Naive thymus-derived CD4-positive, alpha-beta T cell (primary cell): ENCODE measurements around the gene DEPDC7. TPM values are rescaled to one million over a fixed set of nuclear protein-coding genes. Genes with fewer than 3 reads are reported as not detected.

Experiments used
- ATAC-seq: fragments of 150-1000 bp; cut with Tn5 transposase; 2 replicates; pipeline ENCODE4 v1.10.0; 2021; ENCODE audit warnings: mild to moderate bottlenecking, moderate library complexity
- CTCF ChIA-PET: fragments of 350-600 bp; sonication (Branson Sonifier 250); formaldehyde crosslinking; loops from one replicate; lab custom pipeline; 2021; ENCODE audit warnings: antibody characterized with exemption; lab: Charles Lee
- POLR2A ChIA-PET: fragments of 350-600 bp; sonication (Branson Sonifier 250); formaldehyde crosslinking; loops from one replicate; lab custom pipeline; 2021; ENCODE audit warnings: antibody characterized with exemption, inconsistent platforms; lab: Charles Lee
- DNase-seq, 9 donors: peaks; one replicate each; pipeline versions ENCODE4 v3.0.0 to v3.0.0-alpha.2; 2020 to 2022; ENCODE audit warnings: mixed read lengths in 1 of 9
- H3K27ac ChIP-seq: one replicate; pipeline ENCODE4 v1.7.0; 2013; ENCODE audit warnings: mild to moderate bottlenecking, low read depth, low read length, moderate library complexity
- H3K27me3 ChIP-seq, 2 donors: one replicate each; pipeline ENCODE4 v1.7.0; 2013; ENCODE audit warnings: low read length in 2 of 2, mild to moderate bottlenecking in 2 of 2, moderate library complexity in 2 of 2; ENCODE audit not compliant: control insufficient read depth in 2 of 2, insufficient read depth in 2 of 2
- H3K36me3 ChIP-seq, 3 experiments: 1 replicate in 2 of 3; 2 replicates in 1 of 3; pipeline ENCODE4 v1.7.0; 2013; ENCODE audit warnings: low read length in 3 of 3, mild to moderate bottlenecking in 3 of 3, moderate library complexity in 1 of 3; ENCODE audit not compliant: insufficient read depth in 3 of 3, control insufficient read depth in 2 of 3
- H3K4me1 ChIP-seq, 2 donors: one replicate each; pipeline ENCODE4 v1.7.0; 2013; ENCODE audit warnings: low read length in 2 of 2, mild to moderate bottlenecking in 2 of 2, moderate library complexity in 1 of 2; ENCODE audit not compliant: control insufficient read depth in 2 of 2, insufficient read depth in 2 of 2
- H3K4me3 ChIP-seq: 2 replicates; pipeline ENCODE4 v1.7.0; 2013; ENCODE audit warnings: mild to moderate bottlenecking, low read length
- H3K9me3 ChIP-seq, 3 experiments: 1 replicate in 2 of 3; 2 replicates in 1 of 3; pipeline ENCODE4 v1.7.0; 2013; ENCODE audit warnings: low read length in 3 of 3; ENCODE audit not compliant: control insufficient read depth in 2 of 3
- H3K27ac Mint-ChIP-seq, 9 donors: one replicate each; pipeline ENCODE4 v1.8.0; 2020 to 2022; ENCODE audit warnings: mixed read lengths in 9 of 9, mild to moderate bottlenecking in 8 of 9, moderate library complexity in 5 of 9, inconsistent platforms in 2 of 9
- H3K27me3 Mint-ChIP-seq, 5 donors: one replicate each; pipeline ENCODE4 v1.8.0; 2021 to 2022; ENCODE audit warnings: mixed read lengths in 5 of 5, mild to moderate bottlenecking in 1 of 5
- H3K36me3 Mint-ChIP-seq, 5 donors: one replicate each; pipeline ENCODE4 v1.8.0; 2020 to 2022; ENCODE audit warnings: mixed read lengths in 5 of 5, mild to moderate bottlenecking in 3 of 5, inconsistent platforms in 1 of 5
- H3K4me1 Mint-ChIP-seq, 7 donors: one replicate each; pipeline ENCODE4 v1.8.0; 2020 to 2022; ENCODE audit warnings: mixed read lengths in 7 of 7, mild to moderate bottlenecking in 3 of 7, inconsistent platforms in 1 of 7
- H3K4me3 Mint-ChIP-seq, 10 donors: one replicate each; pipeline ENCODE4 v1.8.0; 2020 to 2022; ENCODE audit warnings: mild to moderate bottlenecking in 10 of 10, mixed read lengths in 10 of 10, moderate library complexity in 6 of 10, inconsistent platforms in 2 of 10
- H3K9me3 Mint-ChIP-seq, 11 donors: one replicate each; pipeline ENCODE4 v1.8.0; 2020 to 2022; ENCODE audit warnings: mixed read lengths in 11 of 11, mild to moderate bottlenecking in 4 of 11, inconsistent platforms in 1 of 11, moderate library complexity in 1 of 11
- intact Hi-C, 2 donors: fragments of 100-400 bp; cut with micrococcal nuclease; formaldehyde crosslinking; loops; one replicate each; pipeline ENCODE4 v1.15.1; 2023
- polyA plus RNA-seq, 2 donors: library from polyadenylated mRNA; unstranded; fragments of 300-500 nt; fragmentation: Illumina TruSeq; gene quantifications; one replicate each; pipeline ENCODE4 v1.2.3, GENCODE V29; 2021
- total RNA-seq, 6 experiments: library from RNA in 5 of 6; stranded (reverse) in 5 of 6; gene quantifications; 1 replicate in 5 of 6; 2 replicates in 1 of 6; pipeline ENCODE4 v1.2.3 and lab custom pipeline; 2021 to 2026

The DEPDC7 gene
- total and polyA plus RNA-seq, 7 experiments from 2014 or later = 0.65 to 9.6 (median 3.2) TPM

- H3K36me3 Mint-ChIP-seq = peaks cover 3 to 29% (median 4%) of the 10 kb centered on the region in 5 donors
- intact Hi-C loops = loop anchor here (1.0 to 2.0 kb wide), 9 partner anchors 26 to 264 kb away; partner anchors contain the start of genes TCP11L1 (in 2 of the 2) and QSER1 (in 1 of the 2)
- peaks cover 0 to 39% (median 10%) of the 10 kb centered on the region in 3 experiments for H3K36me3 ChIP-seq
- peak overlapping the region in 4 of 9 donors; percentile 56 to 76 (median 67) for H3K27ac Mint-ChIP-seq
- ChIA-PET CTCF (interaction anchor here (0.6 to 9.1 kb wide), 25 partner anchors 9 to 746 kb away, joined by 3 to 179 read pairs (median 5); partner anchors contain the start of gene DEPDC7), POLR2A (interaction anchor here (0.7 to 3.6 kb wide), 3 partner anchors 26 to 1581 kb away, joined by 3 to 17 read pairs (median 3); partner anchors contain the start of gene TCP11L1)
- peaks cover 0 to 25% of the 10 kb centered on the region in 2 donors for H3K4me1 ChIP-seq
- no peak overlapping the region for H3K27ac ChIP-seq
- no peak for DNase-seq
- H3K27me3 ChIP-seq = no peaks in the 10 kb centered on the region
- H3K27me3 Mint-ChIP-seq = no peaks in the 10 kb centered on the region
- no peaks in the 10 kb centered on the region for H3K9me3 ChIP-seq
- no peaks in the 10 kb centered on the region for H3K9me3 Mint-ChIP-seq
- peaks cover 24 to 40% (median 35%) of the 10 kb centered on the region in 7 donors for H3K4me1 Mint-ChIP-seq
- peak overlapping the region in 7 of 10 donors; percentile 33 to 81 (median 55) for H3K4me3 Mint-ChIP-seq
- H3K4me3 ChIP-seq = no peak overlapping the region
- ATAC-seq = no peak
These were observed 49.2 kb downstream of the DEPDC7 start for GRCh38 chr11:33064866-33065265.

DNA sequence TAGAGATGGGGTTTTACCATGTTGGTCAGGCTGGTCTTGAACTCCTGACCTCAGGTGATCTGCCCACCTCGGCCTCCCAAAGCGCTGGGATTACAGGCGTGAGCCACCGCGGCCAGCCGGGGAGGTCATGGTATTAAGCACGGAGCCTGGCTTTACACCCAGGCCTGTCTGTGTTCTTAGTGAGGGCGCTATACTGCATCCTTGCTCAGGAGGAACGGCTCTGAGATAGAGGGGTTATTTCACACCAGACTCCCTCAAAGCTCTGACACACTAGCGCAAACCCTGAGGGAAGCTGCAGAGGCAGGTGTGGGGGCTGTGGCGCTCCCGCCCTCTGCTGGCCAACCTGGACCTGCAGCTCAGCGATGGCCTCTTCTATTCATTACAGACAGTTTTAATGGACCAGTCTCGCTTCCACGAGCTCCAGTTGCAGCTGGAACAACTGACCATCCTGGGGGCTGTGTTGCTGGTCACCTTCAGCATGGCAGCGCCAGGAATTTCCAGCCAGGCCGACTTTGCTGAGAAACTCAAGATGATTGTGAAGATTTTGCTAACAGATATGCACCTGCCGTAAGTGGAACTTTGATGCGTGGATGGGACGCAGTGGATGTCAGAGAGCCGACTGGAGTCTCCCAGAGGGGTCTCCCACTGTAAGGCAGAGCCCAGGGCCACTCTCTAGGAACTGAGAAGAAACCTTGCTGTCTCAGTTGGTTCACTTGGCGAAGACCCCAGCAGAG is 49.9 kb downstream of the DEPDC7 start:
- Histone ChIP-seq H3K4me3 (no peak overlapping the region), H3K27ac (no peak overlapping the region), H3K27me3 (no peaks in the 10 kb centered on the region), H3K4me1 (peaks cover 0 to 21% of the 10 kb centered on the region in 2 donors), H3K9me3 (no peaks in the 10 kb centered on the region), H3K36me3 (peaks cover 0 to 38% (median 10%) of the 10 kb centered on the region in 3 experiments)
- no peaks in the 10 kb centered on the region for H3K27me3 Mint-ChIP-seq
- peaks cover 24 to 36% (median 29%) of the 10 kb centered on the region in 7 donors for H3K4me1 Mint-ChIP-seq
- CTCF ChIA-PET = interaction anchor here (0.6 to 9.1 kb wide), 31 partner anchors 10 to 745 kb away, joined by 3 to 179 read pairs (median 4); partner anchors contain the start of gene DEPDC7
- ATAC-seq (peak; percentile 91), DNase-seq (peak; percentile 62 to 83 (median 76))
- POLR2A ChIA-PET = interaction anchor here (0.6 to 3.6 kb wide), 6 partner anchors 26 to 1580 kb away, joined by 3 to 17 read pairs (median 3); partner anchors contain the start of genes DEPDC7 and TCP11L1
- H3K9me3 Mint-ChIP-seq = no peaks in the 10 kb centered on the region
- intact Hi-C loops = loop anchor here (1.0 to 2.0 kb wide), 9 partner anchors 26 to 264 kb away; partner anchors contain the start of genes TCP11L1 (in 2 of the 2) and QSER1 (in 1 of the 2)
- H3K27ac Mint-ChIP-seq = peak overlapping the region in 4 of 9 donors; percentile 14 to 83 (median 58)
- peaks cover 3 to 27% (median 4%) of the 10 kb centered on the region in 5 donors for H3K36me3 Mint-ChIP-seq
- H3K4me3 Mint-ChIP-seq = peak overlapping the region in 2 of 10 donors; percentile 42 to 43

DNA sequence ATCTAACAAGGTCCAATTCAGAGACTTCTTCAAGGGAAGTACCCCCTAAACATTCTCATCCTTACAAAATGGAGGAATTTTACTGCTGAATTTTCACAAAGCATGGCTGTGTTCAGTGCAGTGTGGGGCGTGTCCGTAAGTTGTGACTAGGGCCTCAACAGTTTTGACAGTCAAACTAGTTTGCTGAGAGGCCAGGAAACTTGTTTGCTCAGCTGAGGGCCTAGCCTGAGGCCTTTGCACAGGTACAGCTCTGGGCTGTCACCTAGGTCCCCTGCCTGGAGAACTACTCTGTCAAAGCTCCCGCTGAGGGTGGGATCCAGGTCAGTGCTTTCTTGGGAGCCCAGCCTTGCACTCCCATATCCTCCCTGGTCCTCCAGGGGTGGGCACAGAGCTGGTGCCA is 51.6 kb downstream of the DEPDC7 start:
- peaks cover 0 to 44% (median 10%) of the 10 kb centered on the region in 3 experiments for H3K36me3 ChIP-seq
- peaks cover 3 to 36% (median 15%) of the 10 kb centered on the region in 5 donors for H3K36me3 Mint-ChIP-seq
- peaks cover 23 to 35% (median 29%) of the 10 kb centered on the region in 7 donors for H3K4me1 Mint-ChIP-seq
- no peak overlapping the region for H3K27ac Mint-ChIP-seq
- peaks cover 0 to 21% of the 10 kb centered on the region in 2 donors for H3K4me1 ChIP-seq
- no peaks in the 10 kb centered on the region for H3K27me3 Mint-ChIP-seq
- ChIA-PET POLR2A (no interaction called here), CTCF (interaction anchor here (0.7 to 9.1 kb wide), 4 partner anchors 11 to 108 kb away, joined by 3 to 179 read pairs (median 14); no protein-coding TSS in a partner anchor)
- no peak overlapping the region for H3K4me3 ChIP-seq
- H3K4me3 Mint-ChIP-seq = no peak overlapping the region
- no peak for ATAC-seq
- intact Hi-C loops = no loop called here
- no peaks in the 10 kb centered on the region for H3K9me3 ChIP-seq
- H3K27ac ChIP-seq = no peak overlapping the region
- H3K9me3 Mint-ChIP-seq = no peaks in the 10 kb centered on the region
- DNase-seq = no peak
- H3K27me3 ChIP-seq = no peaks in the 10 kb centered on the region

DNA sequence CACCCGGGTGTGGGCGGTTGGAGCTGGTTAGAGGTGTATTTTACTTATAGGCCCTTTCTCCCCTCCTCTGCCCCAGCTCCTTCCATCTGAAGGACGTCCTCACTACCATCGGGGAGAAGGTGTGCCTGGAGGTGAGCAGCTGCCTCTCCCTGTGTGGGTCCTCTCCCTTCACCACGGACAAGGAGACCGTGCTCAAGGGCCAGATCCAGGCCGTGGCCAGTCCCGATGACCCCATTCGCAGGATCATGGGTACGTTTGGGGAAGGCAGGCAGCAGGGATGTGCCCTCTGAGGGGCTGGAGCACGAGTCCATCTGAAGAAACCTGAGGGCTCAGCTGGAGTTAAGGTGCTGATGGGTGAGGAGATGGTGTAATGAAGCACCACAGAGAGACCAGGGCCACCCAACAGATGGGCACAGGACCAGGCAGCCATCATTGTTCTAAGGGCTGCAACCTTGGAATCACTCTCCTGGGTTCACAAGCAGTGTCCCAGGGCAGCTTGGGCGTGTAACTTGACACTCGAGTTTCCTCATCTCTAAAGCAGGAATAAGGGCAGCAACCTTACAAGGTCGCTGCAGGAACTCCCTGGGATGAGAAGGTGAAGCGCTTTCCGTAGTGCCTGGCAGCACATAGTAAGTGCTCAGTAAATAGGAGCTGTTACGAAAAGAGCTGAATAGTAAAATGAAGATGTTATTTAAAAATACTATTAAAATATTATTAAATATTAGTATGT is 53.1 kb downstream of the DEPDC7 start:
- H3K27ac ChIP-seq = no peak overlapping the region
- no peaks in the 10 kb centered on the region for H3K27me3 ChIP-seq
- intact Hi-C loops = no loop called here
- peaks cover 10 to 59% (median 11%) of the 10 kb centered on the region in 3 experiments for H3K36me3 ChIP-seq
- peaks cover 0 to 16% of the 10 kb centered on the region in 2 donors for H3K4me1 ChIP-seq
- no peak overlapping the region for H3K4me3 ChIP-seq
- no peak for ATAC-seq
- no peak overlapping the region for H3K27ac Mint-ChIP-seq
- no peaks in the 10 kb centered on the region for H3K9me3 Mint-ChIP-seq
- peaks cover 10 to 21% (median 18%) of the 10 kb centered on the region in 7 donors for H3K4me1 Mint-ChIP-seq
- ChIA-PET CTCF (interaction anchor here (9.1 kb wide), 1 partner anchor 109 kb away, joined by 179 read pairs; no protein-coding TSS in a partner anchor), POLR2A (no interaction called here)
- H3K9me3 ChIP-seq = no peaks in the 10 kb centered on the region
- H3K27me3 Mint-ChIP-seq = no peaks in the 10 kb centered on the region
- H3K4me3 Mint-ChIP-seq = no peak overlapping the region
- no peak for DNase-seq
- H3K36me3 Mint-ChIP-seq = peaks cover 14 to 43% (median 24%) of the 10 kb centered on the region in 5 donors

GRCh38 chr11:33072465-33072864 is 56.8 kb downstream of the DEPDC7 start:
- CTCF ChIA-PET = no interaction called here

More at GRCh38 chr11:33072465-33072864, 56.8 kb downstream of the DEPDC7 start:
- no peaks in the 10 kb centered on the region for H3K4me1 ChIP-seq
- intact Hi-C loops = no loop called here
- no peak overlapping the region for H3K4me3 Mint-ChIP-seq
- no peaks in the 10 kb centered on the region for H3K27me3 Mint-ChIP-seq
- H3K27ac Mint-ChIP-seq = no peak overlapping the region
- H3K27me3 ChIP-seq = no peaks in the 10 kb centered on the region
- no peaks in the 10 kb centered on the region for H3K9me3 ChIP-seq
- POLR2A ChIA-PET = interaction anchor here (0.6 kb wide), 1 partner anchor 47 kb away, joined by 3 read pairs; no protein-coding TSS in a partner anchor
- peaks cover 10 to 67% (median 11%) of the 10 kb centered on the region in 3 experiments for H3K36me3 ChIP-seq
- H3K36me3 Mint-ChIP-seq = peaks cover 25 to 51% (median 37%) of the 10 kb centered on the region in 5 donors
- DNase-seq (no peak), ATAC-seq (no peak)
- H3K27ac ChIP-seq = no peak overlapping the region
- H3K9me3 Mint-ChIP-seq = no peaks in the 10 kb centered on the region
- H3K4me3 ChIP-seq = no peak overlapping the region
- H3K4me1 Mint-ChIP-seq = no peaks in the 10 kb centered on the region
